Measurements from ENCODE around the gene SUGP2.

DNA sequence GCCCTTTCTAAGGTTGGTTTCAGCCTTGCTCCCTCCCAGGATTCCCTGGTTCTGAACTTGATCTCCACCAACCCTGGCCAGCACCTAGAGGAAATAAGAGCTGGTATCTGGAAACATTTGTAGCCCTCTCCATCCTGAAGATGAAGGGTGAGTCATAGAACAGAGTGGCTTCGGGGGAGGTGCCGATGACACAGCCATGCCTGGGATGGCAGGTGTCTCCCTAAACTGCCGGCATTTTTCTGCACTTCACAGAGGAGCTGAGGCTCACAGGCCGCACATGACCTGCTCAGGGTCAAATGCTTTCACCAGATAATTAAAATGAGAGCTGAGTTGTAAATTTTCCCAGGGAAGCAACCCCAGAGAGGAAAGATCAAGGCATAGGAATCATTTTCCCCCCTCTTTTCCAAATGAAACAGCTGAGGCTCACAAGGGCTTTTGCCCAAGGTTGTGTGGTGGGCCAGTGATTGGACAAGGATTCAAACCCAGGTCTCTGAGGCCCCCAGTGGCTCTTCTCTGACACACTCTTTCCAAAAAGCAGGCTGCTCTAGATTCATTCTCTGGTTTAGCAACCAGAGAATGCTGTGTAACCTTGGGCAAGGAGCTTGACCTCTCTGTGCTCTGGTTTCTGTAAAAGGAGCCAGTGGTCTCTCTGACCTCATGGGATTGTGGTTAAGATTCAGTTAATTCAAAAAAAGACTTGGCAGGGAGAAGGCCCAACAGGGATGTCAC is 29.3 kb upstream of the SUGP2 start:
- TF ChIP-seq CTCF (IDR thresholded peaks at IDR 0.05; ENCODE audit: insufficient read depth, low read length, poor library complexity, severe bottlenecking) (no peak), EZH2phosphoT487 (conservative IDR thresholded peaks at IDR 0.05; ENCODE audit: low read length) (no peak)

All from SU-DHL-6 (cell line).